NCI-H748 (cell line): Measurements from ENCODE around the gene LAGE3.

Experiments used
- DNase-seq: peaks from one replicate; lab custom pipeline; 2025; ENCODE audit not compliant: unreplicated experiment; lab: John Stamatoyannopoulos, UW

LAGE3 gene

DNA sequence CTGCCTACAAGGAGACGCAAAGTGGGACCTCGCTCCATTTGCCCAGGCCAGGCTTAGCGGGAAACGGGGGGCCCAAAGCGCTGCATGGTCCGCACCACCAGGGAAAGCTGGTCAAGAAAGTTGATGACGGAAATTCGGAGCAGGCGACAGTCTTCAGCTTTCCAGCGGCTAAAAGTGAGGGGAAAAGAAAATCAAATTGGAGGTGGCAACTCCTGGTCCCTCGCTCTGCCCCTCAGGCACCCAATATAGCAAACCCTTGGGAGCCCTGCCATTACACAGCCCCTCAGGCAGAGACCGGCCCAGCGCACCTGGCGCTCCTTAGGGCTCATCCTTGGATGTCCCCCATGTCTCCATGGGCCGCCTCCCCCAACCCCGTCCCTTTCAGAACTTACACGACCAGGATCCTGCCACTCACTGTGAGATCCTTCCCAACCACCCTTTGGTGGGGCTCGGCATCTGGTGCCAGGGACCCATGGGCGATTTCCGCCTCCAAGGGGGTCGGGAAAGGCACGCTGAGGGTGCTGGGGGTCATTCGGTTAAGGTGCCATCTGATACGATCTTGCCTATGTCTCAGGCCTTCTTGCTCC lies 1.1 kb downstream of the LAGE3 start:
- DNase-seq = peak; percentile 29

DNA sequence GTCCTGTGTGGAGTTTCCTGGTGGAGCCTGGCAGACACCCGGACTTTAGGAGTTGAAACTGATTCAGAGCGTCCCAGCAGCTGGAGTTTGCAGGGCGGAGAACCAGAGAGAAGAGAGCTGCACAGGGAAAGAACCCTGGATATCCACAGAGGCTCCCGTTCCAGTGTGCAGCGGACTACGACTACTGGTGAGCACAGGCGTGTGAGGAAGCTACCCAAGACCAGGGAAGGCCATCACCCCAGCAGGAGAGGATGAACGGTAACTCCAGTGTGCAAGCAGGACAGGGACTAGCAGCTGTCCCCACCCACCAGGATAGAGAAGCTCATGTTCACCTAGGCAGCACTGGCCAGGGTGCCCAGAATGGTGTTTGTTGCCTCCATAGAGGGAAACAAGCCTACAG lies 2.3 kb downstream of the LAGE3 start:
- DNase-seq = no peak

DNA sequence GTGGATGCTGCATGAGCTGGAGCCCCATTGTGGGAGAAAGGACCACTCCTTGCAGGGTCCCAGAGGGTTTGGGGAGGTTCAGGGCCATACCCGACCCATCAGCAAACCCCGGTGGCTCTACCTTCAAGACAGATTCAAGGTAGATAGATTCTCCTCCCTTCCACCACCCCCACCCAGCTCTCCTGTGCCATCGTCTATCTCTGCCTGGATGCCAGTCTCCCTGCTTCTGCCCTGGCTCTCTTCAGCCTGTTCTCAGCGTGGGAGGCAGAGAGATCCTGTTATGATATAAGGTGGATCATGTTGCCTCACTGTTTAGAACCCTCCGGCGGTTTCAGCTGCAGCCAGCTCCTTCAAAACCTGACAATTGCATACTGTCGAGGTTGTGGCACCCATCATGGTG lies 5.4 kb downstream of the LAGE3 start:
- no peak for DNase-seq

DNA sequence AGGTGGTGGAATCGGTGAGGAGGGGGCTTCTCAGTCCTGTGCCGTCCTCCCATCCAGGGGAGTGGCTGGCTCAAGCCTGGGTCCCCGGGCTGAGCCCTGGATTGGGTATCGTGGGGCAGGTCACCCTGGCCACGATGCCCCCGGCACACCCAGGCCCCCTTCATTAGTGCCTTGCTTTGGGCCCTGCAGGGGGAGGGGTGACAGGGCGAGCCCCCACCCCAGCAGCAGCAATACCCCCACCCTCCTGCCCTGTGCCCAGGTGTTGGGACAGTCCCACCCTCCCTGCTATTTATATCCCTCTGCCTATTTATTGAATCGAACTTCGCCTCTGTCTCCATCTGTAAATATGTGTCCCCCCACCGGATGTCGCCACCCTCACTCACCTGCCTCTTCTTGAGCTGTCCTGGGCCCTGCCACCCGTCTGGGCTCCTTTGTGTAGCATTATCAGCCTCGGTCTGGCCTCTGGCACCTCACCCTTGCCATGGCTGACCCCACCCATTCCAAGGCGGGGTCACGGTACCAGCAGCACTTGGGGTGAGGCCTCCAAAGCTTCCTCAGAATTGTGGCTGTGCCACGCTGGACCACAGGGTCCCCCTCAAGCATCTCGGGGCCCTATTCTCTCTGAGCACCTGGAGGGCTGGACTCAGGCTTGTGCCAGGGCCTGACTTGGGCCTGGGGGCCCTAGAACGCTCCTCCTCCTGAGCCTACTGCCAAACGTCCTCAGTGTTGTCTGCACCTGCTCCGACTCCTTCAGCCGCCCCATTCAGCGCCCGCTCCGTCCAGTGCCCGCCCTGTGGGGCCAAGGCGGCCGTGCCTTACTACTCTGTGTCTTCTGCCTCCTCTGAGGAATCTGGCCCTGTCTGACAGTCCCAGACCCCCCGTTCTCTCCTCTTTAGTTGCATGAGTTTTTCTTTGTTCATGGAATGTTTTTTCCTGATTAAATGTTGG lies 6.1 kb downstream of the LAGE3 start:
- no peak for DNase-seq

DNA sequence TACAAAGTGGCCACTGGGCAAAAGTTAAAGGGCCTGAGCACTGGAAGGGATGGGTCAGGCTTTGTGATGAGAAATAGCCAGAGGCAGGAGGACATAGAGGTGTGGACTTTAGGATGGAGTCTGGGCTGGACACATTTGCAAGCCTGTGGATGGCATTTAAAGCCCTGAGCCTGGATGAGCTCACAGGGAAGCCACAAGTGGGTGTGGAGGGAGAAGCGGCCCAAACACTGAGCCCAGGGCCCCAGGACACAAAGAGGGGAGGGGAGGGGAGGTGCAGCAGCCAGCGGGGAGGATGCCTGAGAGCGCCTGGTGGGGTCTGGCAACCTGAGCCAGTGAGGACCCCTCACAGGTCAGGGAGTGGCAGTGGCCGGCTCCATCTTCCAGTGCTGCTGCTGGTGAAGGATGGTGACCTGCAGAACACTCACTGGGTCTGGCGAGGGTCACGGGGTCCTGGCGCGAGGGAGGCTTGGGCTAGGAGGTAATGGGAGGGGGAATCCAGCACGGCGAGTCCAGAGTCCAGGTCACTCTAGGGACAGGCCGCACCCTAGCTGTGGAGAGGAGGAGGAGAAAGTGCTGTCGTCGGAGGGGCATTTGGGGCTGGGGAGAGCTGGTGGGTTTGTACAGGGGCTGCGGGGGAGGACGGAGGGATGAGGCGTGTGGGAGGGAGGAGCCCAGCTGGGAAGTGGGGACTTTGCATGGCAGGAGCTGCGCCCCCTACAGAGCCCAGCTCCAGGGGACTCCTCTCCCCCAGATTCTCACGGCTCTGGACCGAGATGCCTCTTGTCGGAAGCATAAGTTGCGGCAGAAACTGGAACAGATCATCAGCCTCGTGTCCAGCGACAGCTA lies 7.0 kb downstream of the LAGE3 start:
- no peak for DNase-seq

DNA sequence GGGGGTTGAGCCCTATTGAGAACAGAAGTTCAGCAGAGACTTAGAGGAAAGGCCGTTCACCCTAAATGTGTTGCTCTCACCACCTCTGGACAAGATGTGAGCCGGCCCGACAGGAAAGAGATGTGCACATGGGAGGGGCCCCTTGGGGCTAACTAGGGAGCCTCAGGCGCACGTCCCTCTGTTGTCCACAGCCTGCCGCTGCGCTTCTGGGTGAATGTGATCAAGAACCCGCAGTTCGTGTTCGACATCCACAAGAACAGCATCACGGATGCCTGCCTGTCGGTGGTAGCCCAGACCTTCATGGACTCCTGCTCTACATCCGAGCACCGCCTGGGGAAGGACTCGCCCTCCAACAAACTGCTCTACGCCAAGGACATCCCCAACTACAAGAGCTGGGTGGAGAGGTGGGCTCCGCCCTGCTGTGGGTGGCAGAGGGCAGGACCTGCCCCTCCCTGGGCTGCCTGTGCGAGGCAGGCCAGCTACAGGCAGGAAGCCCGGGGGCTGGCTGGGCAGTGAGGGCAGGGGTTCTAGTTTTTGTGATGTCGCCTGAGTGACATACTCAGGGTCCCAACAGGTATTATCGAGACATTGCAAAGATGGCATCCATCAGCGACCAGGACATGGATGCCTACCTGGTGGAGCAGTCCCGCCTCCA lies 8.0 kb downstream of the LAGE3 start:
- no peak for DNase-seq

DNA sequence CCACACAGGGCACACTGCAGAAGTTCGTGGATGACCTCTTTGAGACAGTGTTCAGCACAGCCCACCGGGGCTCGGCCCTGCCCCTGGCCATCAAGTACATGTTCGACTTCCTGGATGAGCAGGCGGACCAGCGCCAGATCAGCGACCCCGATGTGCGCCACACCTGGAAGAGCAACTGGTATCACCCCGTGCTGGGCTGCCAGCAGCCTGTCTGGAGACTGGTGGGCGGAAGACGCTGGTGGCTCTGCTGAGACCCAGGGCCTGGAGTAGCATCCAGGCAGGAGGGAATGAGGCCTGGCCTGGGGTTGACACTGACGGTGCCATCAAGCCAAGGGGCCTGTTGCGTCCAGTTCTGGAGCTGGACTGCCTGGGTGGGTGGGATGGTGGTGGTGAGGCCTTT lies 8.6 kb downstream of the LAGE3 start:
- no peak for DNase-seq

DNA sequence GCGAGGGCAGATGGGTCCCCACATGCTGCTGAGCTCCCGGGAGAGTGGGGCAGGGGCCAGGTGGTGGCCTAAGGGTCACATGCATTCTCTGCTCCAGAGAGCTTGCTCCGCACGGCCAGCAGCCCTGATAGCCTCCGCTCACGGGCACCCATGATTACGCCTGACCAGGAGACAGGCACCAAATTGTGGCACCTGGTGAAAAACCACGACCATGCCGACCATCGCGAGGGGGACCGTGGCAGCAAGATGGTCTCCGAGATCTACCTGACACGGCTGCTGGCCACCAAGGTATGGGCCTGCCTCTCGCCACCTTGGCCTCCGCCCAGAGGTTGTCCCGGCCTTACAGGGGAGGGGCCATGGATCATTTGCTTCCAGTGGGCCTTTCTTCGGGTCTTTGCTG lies 9.2 kb downstream of the LAGE3 start:
- no peak for DNase-seq

DNA sequence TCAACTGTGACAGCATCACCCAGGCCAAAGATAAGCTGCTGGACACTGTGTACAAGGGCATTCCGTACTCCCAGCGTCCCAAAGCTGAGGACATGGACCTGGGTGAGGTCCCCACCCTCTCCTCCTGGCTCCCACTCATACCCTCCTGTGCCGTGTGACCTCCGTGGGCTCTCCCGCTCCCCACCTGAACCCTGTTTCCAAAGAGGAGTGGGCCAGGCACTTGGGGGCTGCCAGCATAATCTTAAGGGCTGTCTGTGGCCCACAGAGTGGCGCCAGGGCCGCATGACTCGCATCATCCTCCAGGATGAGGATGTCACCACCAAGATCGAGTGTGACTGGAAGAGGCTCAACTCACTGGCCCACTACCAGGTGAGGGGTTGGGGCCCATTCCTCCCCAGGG lies 10.0 kb downstream of the LAGE3 start:
- no peak for DNase-seq

DNA sequence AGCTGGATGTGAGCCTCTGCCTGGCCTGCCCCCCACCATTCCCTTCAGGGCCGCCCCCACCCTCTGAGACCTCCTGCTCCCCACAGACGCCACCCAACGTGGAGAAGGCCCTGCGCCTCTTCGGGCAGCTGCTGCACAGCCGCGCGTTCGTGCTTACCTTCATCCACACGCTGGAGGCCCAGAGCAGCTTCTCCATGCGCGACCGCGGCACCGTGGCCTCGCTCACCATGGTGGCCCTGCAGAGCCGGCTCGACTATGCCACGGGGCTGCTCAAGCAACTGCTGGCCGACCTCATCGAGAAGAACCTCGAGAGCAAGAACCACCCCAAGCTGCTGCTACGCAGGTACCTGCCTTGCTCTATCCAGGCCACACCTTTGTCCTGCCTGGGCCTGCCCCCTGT lies 10.9 kb downstream of the LAGE3 start:
- DNase-seq = no peak

DNA sequence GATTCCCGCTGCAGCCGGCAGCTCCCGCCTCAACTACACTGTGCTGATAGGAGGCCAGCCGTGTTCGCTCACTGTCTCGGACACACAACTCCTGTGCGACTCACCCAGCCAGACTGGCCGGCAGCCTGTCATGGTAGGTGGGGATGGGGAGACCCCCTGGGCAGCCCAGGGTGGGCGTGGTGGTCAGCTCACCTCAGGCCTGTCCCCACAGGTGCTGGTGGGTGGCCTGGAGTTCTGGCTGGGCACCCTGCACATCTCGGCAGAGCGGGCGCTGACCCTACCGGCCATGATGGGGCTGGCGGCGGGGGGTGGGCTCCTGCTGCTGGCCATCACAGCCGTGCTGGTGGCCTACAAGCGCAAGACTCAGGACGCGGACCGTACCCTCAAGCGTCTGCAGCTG lies 11.5 kb downstream of the LAGE3 start:
- no peak for DNase-seq

DNA sequence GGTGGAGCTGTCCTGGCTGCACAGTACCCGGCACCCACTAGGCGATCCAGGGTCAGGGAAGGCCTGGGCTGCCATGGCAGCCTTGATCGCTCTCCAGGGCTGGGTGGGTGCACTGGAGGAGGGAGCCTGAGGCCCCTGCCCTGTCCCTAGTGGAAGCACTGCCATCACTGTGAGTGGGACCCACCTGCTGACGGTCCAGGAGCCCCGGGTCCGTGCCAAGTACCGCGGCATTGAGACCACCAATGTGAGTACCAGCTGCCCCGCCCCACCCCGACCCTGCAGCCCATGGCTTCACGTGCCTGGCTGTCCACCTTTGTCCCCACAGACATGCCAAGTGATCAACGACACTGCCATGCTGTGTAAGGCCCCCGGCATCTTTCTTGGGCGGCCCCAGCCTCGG lies 12.2 kb downstream of the LAGE3 start:
- DNase-seq = no peak

DNA sequence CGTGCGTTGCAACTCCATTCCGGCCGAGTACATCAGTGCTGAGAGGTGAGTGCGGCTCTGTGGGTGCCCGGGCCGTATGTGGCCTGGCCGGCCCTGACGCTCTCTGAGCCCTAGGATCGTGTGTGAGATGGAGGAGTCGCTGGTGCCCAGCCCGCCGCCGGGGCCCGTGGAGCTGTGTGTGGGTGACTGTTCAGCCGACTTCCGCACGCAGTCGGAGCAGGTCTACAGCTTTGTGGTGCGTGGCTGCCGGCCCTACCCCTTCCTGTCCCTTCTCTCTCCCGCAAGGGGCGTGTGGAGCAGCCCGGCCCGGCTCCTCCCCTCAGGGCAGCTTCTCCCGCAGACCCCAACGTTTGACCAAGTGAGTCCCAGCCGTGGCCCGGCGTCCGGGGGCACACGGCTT lies 13.0 kb downstream of the LAGE3 start:
- DNase-seq = no peak

DNA sequence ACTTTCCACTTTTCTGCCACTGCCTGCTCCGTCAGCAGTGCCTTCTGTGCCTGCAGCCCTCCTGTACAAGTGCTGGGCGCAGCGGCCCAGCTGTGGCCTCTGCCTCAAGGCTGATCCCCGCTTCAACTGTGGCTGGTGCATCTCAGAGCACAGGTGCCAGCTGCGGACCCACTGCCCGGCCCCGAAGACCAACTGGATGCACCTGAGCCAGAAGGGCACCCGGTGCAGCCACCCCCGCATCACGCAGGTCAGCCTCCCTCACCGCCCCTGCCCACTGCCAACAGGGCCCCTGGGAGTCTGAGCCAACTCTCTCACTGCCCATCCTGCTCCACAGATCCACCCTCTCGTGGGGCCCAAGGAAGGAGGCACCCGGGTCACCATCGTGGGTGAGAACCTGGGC lies 13.5 kb downstream of the LAGE3 start:
- DNase-seq = no peak

DNA sequence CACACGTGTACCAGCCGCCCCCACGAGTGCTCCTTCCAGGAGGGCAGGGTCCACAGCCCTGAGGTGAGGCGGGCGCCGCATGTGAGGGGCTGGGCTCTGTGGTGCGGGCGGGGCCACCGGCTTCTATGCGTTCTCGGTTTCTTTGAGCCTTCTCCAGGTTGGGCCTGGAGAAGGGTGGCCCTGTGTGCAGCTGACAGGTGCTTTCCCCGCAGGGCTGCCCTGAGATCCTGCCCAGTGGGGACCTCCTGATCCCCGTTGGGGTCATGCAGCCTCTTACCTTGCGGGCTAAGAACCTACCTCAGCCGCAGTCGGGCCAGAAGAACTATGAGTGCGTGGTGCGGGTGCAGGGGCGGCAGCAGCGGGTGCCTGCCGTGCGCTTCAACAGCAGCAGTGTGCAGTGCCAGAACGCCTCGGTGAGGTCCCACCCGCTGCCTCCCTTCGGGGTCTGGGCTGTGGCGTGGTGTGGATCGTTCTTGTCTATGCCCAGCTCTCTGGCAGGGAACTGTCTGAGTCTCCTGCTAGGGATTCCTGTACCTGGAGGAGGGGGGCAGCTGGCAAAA lies 14.2 kb downstream of the LAGE3 start:
- DNase-seq = no peak

DNA sequence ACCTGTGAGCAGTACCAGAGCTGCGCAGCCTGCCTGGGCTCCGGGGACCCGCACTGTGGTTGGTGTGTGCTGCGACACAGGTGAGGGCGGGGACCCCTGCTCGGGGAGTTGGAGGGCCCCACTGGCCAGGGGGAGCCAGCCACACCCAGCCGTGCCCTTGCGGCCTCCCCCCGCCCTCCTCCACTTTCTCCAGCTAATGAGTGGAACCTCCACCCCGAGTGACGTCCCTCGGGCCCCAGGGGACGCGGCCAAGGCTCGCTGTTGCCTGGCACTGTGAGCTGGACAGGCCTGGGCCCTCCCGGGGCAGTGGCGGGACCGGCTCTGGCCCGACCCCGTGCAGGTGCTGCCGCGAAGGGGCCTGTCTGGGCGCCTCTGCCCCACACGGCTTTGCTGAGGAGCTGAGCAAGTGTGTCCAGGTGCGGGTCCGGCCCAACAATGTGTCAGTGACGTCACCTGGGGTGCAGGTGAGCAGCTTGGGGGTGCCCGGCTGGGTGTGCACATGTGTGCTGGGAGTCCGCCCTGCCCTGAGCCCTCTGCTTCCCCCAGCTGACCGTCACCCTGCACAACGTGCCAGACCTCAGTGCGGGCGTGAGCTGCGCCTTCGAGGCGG lies 15.4 kb downstream of the LAGE3 start:
- no peak for DNase-seq

DNA sequence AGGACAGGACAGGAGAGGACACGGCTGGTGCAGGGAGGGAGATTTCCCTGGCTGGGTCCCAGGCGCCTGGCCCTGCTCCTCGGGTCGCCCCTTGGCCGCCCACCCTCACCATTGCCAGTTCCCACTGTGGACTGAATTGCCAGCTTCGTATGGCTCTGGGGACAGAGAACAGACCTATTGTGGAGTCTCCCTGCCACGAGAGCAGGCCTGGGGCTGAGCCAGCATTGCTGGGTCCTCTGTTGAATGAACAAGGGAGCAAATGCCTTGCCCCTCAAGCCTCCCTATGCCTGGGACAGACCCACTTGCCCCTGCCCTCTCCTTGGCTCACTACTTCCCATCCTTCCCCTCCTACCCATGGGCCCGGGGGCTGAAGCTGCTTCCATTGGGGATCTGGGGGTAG lies 16.7 kb downstream of the LAGE3 start:
- no peak for DNase-seq

DNA sequence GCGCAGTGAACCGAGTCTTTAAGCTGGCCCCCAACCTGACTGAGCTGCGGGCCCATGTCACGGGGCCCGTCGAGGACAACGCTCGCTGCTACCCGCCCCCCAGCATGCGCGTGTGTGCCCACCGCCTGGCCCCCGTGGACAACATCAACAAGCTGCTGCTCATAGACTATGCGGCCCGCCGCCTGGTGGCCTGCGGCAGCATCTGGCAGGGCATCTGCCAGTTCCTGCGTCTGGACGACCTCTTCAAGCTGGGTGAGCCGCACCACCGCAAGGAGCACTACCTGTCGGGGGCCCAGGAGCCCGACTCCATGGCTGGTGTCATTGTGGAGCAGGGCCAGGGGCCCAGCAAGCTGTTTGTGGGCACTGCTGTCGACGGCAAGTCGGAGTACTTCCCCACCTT lies 18.8 kb downstream of the LAGE3 start:
- DNase-seq = no peak

DNA sequence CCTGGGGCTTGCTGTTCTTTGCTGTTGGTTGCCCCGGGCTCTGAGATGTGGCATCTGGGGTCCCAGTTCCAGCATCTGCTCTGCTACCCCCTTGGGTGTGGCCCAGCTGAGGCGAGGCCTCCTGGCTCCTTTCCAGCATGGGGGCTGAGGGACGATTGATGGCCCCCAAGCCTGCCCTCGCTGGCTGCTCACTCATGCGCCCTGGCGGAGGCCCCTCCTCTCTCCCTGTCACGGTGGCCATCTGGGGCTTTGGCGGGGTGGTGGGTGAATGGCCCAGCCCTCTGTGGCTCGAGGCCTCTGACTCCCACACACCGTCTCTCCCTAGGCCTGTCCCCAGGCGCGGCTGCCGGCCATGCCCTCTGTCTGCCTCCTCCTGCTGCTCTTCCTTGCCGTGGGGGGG lies 19.2 kb downstream of the LAGE3 start:
- peak; percentile 37 for DNase-seq

DNA sequence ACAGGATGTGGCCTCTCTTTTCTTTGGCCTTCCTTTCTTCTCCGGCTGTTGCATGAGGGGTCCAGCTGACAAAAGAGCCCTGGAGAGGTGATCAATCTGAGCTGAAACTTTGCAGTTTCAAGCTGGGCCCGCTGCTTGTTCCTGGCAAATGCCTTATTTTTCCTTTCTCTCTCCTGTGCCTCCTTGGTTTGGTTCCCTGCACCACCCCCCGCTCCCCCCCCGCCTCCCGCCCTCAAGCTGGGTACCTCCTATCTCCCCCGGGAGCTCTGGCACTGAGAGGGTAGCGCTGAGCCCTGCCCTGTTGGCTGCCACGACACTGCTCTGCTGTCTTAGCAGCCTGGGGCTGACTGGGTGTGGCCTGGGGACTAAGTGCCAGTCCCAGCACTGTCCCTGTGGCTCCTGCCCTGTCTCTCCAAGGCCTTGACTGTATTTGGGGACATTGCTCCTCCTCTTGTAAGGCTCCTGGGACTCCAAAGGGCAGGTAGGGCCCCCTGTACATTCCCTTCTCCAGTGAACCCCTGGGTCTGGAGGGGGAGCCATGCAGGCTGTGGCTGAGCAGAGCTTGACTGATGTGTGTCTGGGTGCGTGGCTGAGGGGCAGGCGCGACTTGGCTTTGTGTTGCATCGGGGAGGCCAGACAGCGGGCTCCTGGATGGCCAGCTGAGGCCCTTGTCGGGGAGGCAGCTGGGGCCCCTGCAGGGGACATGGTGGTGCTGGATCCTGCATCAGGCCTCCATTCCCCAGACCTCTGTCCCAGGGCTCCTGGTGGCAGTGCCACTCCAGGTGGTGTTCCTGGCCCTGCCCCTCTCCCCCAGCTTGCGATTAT lies 19.9 kb downstream of the LAGE3 start:
- DNase-seq = peak; percentile 65
